ENCODE results near the gene CARMIL1. TPM values are rescaled to one million over a fixed set of nuclear protein-coding genes. Genes with fewer than 3 reads are reported as not detected.

CARMIL1 gene
- total RNA-seq, 1 donor from 2014 or later, result 11.8 TPM

DNA sequence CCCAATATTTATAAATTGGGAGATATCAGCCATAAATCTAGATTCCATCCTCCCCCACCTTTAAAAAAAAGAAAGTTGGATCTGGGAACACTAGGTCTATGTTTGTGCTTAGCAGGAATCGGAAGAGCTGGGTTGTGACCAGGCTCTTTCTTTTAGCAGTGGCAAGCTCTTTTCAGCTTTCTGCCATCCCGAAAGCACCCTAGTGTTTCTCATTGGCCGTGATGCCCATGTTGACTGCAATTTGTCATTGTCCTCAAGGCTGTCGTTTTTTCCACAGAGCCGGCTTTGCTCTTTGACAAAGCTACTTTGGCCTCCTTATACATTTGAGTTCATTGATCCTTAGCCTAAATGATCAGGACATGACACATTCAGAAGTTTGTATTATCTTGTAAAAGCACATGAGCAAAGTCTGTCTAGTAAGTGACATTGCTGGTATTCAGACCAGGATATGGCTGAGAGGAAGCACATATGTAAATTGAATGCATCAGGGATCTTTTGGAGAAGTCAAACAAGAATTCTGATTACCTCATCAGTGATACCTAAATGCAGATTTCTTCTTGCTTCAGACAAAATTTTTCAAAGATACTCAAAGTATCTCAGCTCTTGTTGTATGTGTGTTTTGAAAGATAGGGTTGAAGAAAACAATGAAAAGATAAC, 50.1 kb downstream of the CARMIL1 start:
- peaks cover 27% of the 10 kb centered on the region for H3K4me1 Mint-ChIP-seq (ENCODE audit: unreplicated experiment)

DNA sequence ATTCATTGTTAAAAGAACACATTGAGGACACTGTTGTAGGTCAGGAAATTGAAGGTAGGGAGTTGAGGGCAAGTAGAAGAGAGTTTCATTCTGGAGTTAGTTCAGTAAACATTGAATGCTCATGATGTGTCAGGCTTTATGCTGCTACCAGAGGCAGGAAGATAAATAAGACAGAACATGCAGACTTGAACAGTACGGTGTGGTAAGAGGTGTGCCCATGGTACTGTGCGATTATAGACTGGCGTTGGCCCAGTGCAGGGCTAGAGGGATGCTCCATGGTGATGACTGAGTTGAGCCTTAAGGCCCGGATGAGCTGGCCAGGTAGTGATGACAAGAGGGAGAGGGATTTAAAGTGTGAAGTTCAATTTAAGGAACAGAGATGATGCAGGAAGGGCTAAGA, 50.8 kb downstream of the CARMIL1 start:
- TF ChIP-seq, protein P1, sequence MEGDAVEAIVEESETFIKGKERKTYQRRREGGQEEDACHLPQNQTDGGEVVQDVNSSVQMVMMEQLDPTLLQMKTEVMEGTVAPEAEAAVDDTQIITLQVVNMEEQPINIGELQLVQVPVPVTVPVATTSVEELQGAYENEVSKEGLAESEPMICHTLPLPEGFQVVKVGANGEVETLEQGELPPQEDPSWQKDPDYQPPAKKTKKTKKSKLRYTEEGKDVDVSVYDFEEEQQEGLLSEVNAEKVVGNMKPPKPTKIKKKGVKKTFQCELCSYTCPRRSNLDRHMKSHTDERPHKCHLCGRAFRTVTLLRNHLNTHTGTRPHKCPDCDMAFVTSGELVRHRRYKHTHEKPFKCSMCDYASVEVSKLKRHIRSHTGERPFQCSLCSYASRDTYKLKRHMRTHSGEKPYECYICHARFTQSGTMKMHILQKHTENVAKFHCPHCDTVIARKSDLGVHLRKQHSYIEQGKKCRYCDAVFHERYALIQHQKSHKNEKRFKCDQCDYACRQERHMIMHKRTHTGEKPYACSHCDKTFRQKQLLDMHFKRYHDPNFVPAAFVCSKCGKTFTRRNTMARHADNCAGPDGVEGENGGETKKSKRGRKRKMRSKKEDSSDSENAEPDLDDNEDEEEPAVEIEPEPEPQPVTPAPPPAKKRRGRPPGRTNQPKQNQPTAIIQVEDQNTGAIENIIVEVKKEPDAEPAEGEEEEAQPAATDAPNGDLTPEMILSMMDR (conservative IDR thresholded peaks at IDR 0.05), result no peak
- peaks cover 26% of the 10 kb centered on the region for H3K4me1 Mint-ChIP-seq (ENCODE audit: unreplicated experiment)
- no peaks in the 10 kb centered on the region for H3K27me3 Mint-ChIP-seq
- no peaks in the 10 kb centered on the region for H3K9me3 Mint-ChIP-seq
- no peaks in the 10 kb centered on the region for H3K36me3 Mint-ChIP-seq
- DNase-seq (ENCODE audit: extremely low spot score, unreplicated experiment), result no peak
- H3K4me3 Mint-ChIP-seq, result no peak overlapping the region
- no peak overlapping the region for H3K27ac Mint-ChIP-seq

More for the DNA sequence above, 50.1 kb downstream of the CARMIL1 start:
- DNase-seq (ENCODE audit: extremely low spot score, unreplicated experiment), result no peak
- TF ChIP-seq, protein P1 (conservative IDR thresholded peaks at IDR 0.05), result no peak
- no peak overlapping the region for H3K4me3 Mint-ChIP-seq
- H3K27ac Mint-ChIP-seq, result no peak overlapping the region
- no peaks in the 10 kb centered on the region for H3K36me3 Mint-ChIP-seq
- no peaks in the 10 kb centered on the region for H3K27me3 Mint-ChIP-seq
- H3K9me3 Mint-ChIP-seq, result no peaks in the 10 kb centered on the region

DNA sequence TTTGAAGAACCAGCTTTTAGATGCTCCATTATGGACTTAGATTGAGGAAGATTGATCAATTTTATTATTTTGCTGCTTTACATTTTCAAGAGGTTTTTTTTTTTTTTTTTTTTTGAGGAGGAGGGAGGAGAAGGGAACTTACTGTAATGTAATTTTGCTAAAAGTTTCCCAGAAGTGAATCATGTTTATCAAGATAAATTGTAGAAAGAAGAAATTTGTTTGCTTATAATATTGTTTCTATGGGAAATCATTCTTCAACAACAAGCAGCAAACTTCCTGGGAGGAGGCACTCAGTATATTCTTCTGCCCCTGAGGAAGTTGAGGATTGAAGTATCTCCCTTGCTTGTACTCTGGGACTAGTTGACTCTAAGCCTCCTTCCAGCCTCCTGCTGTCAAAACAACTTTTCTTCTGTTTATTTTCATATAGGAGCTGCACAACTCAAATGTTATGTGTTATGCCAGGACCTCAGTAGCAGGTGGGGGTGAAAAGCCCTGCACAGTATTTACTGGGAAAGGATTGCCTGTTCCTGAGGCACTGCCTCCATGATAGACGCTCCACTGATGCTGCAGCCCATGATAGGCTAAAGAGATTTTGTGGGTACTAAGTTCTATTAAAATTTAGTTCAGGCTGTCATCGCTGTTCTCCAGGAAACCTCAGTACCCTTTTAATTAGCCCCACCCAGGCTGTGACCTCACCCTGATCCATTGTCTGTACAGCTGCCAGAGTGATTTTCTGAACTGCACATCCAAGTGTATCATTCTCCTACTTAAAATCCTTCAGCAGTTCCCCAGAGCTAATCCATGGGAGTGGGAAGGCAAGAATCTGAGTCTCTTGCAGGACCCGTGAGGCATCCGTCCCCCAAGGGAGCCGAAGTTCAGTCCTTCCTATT, 51.9 kb downstream of the CARMIL1 start:
- TF ChIP-seq, protein P1 (conservative IDR thresholded peaks at IDR 0.05), result no peak

DNA sequence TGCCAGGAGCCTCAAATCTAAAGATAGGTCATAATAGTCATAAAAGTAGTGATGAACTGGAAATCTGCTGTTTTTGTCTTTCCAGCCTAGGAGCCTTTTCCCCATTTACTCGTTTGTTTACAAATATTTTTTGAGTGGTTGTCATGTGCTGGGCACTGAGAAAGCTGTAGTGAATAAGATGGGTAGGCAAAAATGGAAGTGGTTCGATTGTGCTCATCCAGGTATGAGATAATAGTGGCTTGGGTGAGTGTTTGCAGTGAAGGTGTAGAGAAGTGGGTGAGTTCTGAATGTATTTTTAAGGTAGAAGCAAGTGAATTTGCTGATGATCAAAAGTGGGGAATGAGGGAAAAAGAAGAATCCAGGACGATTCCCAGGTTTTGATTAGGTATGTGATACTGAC, 53.0 kb downstream of the CARMIL1 start:
- Mint-ChIP-seq H3K27ac (no peak overlapping the region), H3K4me1 (ENCODE audit: unreplicated experiment) (peaks cover 28% of the 10 kb centered on the region)

More for the DNA sequence above, 51.9 kb downstream of the CARMIL1 start:
- Mint-ChIP-seq H3K27ac (no peak overlapping the region), H3K27me3 (no peaks in the 10 kb centered on the region), H3K4me1 (ENCODE audit: unreplicated experiment) (peaks cover 28% of the 10 kb centered on the region), H3K4me3 (no peak overlapping the region), H3K36me3 (no peaks in the 10 kb centered on the region), H3K9me3 (no peaks in the 10 kb centered on the region)
- DNase-seq (ENCODE audit: extremely low spot score, unreplicated experiment), result no peak

DNA sequence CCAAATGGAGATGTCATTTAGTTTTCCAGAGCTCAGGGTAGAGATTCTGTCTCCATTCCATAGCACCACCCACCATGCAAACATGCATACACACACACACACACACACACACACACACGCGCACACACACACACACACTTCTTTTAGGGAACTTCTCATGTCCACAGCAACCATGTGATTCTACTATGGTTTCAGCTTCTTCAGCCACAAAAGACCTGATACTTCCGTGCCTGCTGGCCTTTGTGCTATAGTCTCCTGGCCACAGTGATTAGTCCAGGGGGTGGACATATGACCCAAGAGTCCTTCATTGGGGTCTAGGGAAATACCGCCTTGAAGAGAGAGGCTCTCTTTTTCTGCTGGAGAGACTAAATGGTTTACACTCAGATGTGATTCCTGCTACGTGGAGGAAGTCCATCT, 53.5 kb downstream of the CARMIL1 start:
- Mint-ChIP-seq H3K4me1 (ENCODE audit: unreplicated experiment) (peaks cover 28% of the 10 kb centered on the region), H3K27ac (no peak overlapping the region), H3K9me3 (no peaks in the 10 kb centered on the region), H3K27me3 (no peaks in the 10 kb centered on the region), H3K4me3 (no peak overlapping the region), H3K36me3 (no peaks in the 10 kb centered on the region)
- DNase-seq (ENCODE audit: extremely low spot score, unreplicated experiment), result no peak
- TF ChIP-seq, protein P1 (conservative IDR thresholded peaks at IDR 0.05), result no peak

More for the DNA sequence above, 53.0 kb downstream of the CARMIL1 start:
- Mint-ChIP-seq H3K27me3 (no peaks in the 10 kb centered on the region), H3K9me3 (no peaks in the 10 kb centered on the region), H3K4me3 (no peak overlapping the region), H3K36me3 (no peaks in the 10 kb centered on the region)
- no peak for DNase-seq (ENCODE audit: extremely low spot score, unreplicated experiment)
- TF ChIP-seq, protein P1 (conservative IDR thresholded peaks at IDR 0.05), result no peak

Measured in type B pancreatic cell (in vitro differentiated cells).